GM19395 (cell line): Measurements from ENCODE around the gene SLC13A1.

Experiments used
- ATAC-seq: cut with Tn5 transposase; IDR thresholded peaks from one replicate; pipeline ENCODE4 v1.9.1; 2021; ENCODE audit warnings: mild to moderate bottlenecking, moderate library complexity; ENCODE audit not compliant: unreplicated experiment

SLC13A1 gene

DNA sequence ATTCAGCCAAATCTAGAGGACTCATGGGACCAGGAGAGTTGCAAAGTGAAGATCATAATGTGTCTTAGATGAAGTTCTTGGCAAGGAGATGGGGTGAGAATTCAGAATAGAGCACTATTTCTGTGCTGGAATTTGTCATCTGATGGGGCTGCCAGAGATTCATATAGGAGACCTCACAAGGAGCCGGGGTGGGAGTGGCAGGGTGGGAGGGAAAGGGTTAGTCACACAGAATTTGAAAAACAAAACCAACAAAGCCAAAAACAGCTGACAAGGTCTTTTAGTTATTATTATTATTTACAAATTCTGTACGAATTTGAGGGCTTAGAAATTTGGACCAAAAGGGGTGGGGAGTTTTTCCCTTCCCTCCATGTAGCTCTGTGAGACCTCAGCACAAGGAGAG is 1.7 kb downstream of the SLC13A1 start:
- no peak for ATAC-seq

GRCh38 chr7:123193235-123193634 is 6.5 kb downstream of the SLC13A1 start:
- ATAC-seq = no peak

DNA sequence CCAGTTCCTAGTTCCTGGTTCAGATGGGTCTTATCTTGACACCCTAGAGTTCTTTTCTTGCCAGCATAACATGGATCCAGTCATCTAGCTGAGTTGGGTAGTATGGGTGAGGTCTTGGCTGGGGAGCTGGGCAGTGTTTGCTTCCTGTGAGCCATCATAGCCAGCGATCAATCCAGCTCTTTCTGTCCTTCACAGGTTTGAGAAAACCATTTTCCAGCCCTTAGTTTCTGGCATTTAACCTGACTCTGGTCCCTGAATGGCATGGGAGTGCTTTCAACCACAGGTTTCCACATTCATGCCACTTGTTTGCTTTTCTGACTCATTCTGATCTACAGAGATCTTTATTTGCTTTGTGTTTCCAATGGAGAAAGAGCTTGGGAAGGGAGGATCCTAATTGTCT is 8.6 kb downstream of the SLC13A1 start:
- no peak for ATAC-seq

DNA sequence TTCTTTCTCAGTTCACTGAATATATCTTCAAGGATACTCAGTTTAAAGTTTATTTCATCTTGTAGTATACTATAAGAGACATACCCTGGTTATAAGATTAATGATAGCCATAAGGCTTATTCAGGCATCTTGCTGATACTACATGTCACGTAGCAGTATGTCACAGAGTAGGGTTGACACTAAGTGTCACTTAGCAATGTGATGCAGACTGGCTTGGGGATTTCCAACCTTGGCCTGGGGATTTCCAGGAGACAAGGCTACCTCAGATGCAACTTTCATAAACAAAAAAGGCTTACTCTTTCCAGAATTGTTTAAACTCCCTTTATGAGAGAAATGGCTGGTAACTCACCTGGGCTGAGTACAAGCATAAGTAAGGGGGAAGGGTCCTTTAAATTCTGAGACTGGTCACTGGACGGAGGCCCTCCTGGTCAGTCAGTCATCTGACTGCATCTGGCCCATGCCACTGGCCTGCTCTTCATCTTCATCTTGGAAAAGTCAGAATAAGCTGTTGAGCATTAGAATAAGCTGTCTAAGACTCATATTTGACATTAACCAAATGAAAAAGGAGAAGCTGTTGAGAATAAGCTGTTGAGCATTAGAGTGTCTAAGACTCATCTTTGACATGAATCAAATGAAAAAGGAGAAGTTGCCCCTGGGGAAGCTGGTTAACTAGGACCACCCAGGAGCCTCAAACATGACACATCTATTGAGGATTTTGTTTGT is 9.5 kb downstream of the SLC13A1 start:
- ATAC-seq = peak; percentile 95

DNA sequence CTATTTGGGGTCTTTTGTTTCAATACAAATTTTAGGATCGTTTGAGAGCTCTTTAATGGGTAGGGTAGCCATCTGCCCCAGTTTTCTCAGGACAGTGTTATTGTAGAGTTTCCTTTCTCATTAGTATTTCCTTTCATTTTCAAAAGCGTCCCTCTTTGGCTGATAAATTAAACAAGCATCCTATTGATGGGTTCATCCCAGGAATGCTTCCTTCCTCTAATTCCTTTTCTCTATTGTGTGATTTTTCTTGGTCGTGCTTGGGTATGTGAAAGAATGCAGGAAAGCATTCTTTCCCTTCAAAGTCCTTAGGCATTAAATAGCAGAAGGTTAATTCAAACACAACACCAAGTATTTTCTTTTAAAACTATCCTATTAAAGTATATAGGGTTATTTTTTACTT is 14.0 kb downstream of the SLC13A1 start:
- no peak for ATAC-seq

DNA sequence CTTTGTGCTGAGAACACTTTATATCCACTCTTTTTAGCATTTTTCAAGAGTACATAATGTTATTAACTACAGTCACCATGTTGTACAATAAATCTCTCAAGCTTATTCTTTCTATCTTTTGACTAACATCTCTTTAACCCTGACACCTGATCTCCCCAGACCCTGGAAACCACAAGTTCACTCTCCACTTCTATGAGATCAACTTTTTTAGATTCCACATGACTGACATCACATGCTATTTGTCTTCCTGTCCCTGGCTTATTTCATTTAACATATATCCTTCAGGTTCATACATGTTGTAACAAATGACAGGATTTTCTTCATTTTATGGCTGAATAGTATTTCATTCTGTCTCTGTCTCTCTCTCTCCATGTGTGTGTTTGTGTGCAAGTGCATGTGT is 15.5 kb downstream of the SLC13A1 start:
- no peak for ATAC-seq

DNA sequence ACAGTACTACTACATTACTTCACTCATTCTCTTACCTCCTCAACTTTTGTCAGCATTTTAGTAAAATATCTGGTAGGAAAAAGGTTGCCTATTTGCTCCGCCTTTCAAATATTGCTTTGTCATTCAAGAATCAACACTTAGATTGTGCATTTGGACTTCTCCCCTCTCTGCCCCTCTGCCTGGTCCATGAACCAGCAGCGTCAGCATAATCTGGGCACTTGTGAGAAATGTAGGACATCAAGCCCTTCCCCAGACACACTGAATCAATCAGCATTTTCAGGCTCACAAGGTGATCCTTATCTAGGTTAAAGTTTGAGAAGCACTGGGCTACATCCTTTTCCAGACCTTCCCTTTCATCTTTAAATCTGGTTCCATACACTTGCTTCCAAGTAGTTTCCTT is 16.3 kb downstream of the SLC13A1 start:
- no peak for ATAC-seq

DNA sequence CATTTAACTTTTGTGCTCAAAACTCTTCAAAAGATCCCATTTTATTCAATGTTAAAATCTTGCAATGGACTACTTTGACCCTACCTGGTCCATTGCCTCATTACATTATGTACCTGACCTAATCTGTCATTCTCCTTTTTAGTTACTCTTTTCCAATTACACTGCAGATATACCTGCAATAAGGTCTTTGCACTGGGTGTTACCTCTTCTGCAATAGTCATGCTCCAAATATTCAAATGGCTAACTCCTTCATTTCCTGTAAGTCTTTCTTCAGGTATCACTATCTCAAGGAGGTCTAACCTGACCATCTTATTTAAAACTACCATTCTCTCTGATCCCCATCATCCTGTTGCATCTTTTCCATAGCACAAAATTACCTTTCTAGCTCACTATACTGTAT is 22.3 kb downstream of the SLC13A1 start:
- no peak for ATAC-seq

- ATAC-seq = no peak
These were observed 29.2 kb downstream of the SLC13A1 start for GRCh38 chr7:123170333-123171246.

DNA sequence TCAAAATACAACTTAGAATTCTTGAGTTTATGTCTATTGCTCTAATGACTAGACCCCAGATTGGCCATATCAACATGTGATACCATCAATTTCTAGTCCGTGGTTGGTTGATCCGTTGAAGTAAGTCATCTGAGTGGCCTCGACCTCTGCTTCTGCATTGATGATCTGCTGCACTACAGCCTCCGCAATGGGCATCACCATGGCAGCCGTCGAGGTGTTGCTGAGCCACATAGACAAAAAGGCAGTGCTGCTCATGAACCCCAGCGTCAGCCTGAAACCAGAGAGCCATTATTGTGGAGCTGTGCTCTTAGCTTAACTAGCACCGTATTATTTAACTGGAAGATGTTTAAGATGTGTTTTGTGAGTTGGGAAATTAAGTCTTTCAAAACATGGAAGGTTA is 30.7 kb downstream of the SLC13A1 start:
- no peak for ATAC-seq

GRCh38 chr7:123157606-123158005 is 42.2 kb downstream of the SLC13A1 start:
- ATAC-seq = no peak

- ATAC-seq = no peak
These were observed 44.2 kb downstream of the SLC13A1 start for GRCh38 chr7:123155571-123155970.

GRCh38 chr7:123154231-123154860 is 45.4 kb downstream of the SLC13A1 start:
- peak; percentile 99 for ATAC-seq

DNA sequence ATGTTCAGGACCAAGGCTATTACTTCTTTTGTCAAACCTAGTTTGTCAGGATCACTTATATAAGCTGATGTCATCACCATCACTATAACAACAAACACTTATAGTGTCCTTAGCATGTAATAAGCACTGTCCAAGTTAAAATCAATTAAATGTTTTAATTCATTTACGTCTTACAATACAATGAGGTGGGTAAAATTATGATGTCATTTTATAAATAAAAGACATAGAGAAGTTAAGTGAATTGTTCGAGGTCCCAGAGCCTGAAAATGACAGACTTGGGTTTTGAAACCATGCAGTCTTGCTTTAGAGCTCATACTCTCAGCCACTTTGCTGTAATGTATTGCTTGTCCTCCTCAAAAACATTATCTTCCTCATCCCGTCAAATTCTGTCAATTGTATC is 48.3 kb downstream of the SLC13A1 start:
- ATAC-seq = no peak

- ATAC-seq = no peak
These were observed 51.0 kb downstream of the SLC13A1 start for GRCh38 chr7:123148813-123149212.

DNA sequence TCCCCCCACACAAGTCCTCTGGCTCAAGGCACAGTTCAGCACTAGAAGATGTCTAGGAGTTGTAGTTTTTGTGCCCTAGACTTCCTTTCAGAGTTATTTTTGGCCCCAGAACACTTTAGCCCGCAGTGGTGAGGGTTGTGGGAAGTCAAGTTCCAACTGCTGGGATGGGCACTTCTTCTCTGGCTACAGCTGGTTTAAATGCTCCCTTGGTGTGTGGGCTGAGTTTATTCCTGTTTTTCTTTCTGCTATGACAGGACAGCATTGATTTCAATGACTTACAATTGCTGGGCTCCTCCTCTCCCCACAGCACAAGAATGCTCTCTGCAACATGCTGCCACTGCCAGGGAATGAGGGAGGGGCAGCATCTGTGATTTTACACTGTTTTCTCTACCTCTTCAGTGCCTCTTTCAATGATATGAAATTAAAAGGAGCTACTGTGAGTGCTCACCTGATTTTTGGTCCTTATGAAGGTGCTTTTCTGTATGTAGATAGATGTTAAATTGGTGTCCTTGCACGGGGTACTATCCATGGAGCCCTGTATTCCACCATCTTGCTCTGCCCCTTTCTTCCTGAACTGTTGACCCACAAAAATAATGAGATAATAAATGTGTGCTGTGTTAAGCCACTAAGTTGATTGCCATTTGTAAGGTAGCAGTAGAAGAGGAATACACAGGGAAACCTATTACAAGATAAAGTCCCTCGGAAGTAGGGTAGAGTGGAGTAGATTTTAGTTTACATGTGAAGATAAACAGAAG is 56.3 kb downstream of the SLC13A1 start:
- ATAC-seq = no peak

- no peak for ATAC-seq
These were observed 59.2 kb downstream of the SLC13A1 start for GRCh38 chr7:123140561-123140960.

GRCh38 chr7:123135960-123136359 is 63.8 kb downstream of the SLC13A1 start:
- no peak for ATAC-seq

DNA sequence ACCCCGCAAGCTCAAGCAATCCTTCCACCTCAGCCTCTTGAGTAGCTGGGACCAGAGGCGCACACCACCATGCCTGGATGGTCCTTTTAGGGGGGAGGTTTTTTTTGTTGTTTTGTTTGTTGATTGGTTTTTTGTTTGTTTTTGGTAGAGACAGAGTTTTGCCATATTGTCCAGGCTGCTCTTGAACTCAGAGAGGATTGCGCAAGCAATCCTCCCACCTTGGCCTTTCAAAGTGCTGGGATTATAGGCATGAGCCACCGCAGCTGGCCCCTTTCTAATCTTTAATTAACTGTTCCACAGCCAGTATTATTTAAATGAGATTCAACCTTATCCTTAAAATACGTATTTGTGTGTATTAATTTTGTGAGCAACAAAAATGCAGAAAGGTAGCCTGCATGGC is 65.8 kb downstream of the SLC13A1 start:
- ATAC-seq = no peak

DNA sequence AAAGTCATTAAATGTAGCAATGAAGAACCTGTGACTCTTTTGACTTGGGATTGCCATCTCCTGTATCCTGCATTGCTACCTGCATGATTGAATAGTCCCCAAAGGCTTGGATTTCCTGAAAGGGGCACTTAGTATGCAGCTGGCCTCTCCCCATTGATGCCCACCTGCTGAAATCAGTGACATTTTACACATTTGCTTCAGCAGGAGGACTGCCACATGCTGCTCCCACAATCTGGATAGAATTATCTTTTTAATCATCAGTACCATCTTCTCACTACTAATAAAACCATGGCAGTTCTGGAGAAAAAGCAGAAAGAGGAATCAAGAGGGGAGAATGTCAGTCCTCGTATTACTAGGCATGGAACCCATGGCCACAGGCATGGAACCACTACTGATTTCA is 67.8 kb downstream of the SLC13A1 start:
- ATAC-seq = no peak

- no peak for ATAC-seq
These were observed 68.2 kb downstream of the SLC13A1 start for GRCh38 chr7:123131556-123131955.
